ENCODE measurements around the gene KLHDC10. TPM values are rescaled to one million over a fixed set of nuclear protein-coding genes. Genes with fewer than 3 reads are reported as not detected.

The KLHDC10 gene
- total RNA-seq, 4 donors from 2014 or later: 19.1 to 23.6 (median 19.9) TPM

GRCh38 chr7:130087364-130087763 is 17.0 kb downstream of the KLHDC10 start:
- Histone ChIP-seq H3K27ac (replicated peaks in 1 of 4) (no peak overlapping the region), H3K4me1 (peaks cover 0 to 19% (median 6%) of the 10 kb centered on the region in 4 donors), H3K4me3 (no peak overlapping the region), H3K27me3 (no peaks in the 10 kb centered on the region), H3K9me3 (no peaks in the 10 kb centered on the region), H3K36me3 (no peaks in the 10 kb centered on the region)
- intact Hi-C loops (cut with DNase I): no loop called here
- no peak for DNase-seq (ENCODE audit: extremely low spot score)
- TF ChIP-seq EP300 (IDR thresholded peaks at IDR 0.05) (no peak), CTCF (IDR thresholded peaks at IDR 0.05) (no peak), POLR2A (IDR thresholded peaks at IDR 0.05; ENCODE audit: low read depth) (no peak), POLR2AphosphoS5 (IDR thresholded peaks at IDR 0.05) (no peak)
- WGBS: 68% methylated on average over 1 of the region's 1 CpG

- Histone ChIP-seq H3K36me3 (no peaks in the 10 kb centered on the region), H3K4me3 (no peak overlapping the region), H3K9me3 (no peaks in the 10 kb centered on the region), H3K4me1 (peaks cover 0 to 29% (median 11%) of the 10 kb centered on the region in 4 donors), H3K27ac (replicated peaks in 1 of 4) (no peak overlapping the region), H3K27me3 (no peaks in the 10 kb centered on the region)
- 70% methylated on average over 4 of the region's 4 CpGs for WGBS
- DNase-seq (ENCODE audit: extremely low spot score): no peak
- TF ChIP-seq POLR2A (IDR thresholded peaks at IDR 0.05; ENCODE audit: low read depth) (no peak), CTCF (IDR thresholded peaks at IDR 0.05) (no peak), POLR2AphosphoS5 (IDR thresholded peaks at IDR 0.05) (no peak), EP300 (IDR thresholded peaks at IDR 0.05) (no peak)
- intact Hi-C loops (cut with DNase I): no loop called here
These were observed 20.6 kb downstream of the KLHDC10 start for GRCh38 chr7:130090745-130091532.

GRCh38 chr7:130091999-130092398 is 21.7 kb downstream of the KLHDC10 start:
- WGBS: 100% methylated on average over 1 of the region's 1 CpG
- DNase-seq (ENCODE audit: extremely low spot score): no peak
- Histone ChIP-seq H3K4me3 (no peak overlapping the region), H3K4me1 (peaks cover 0 to 25% (median 9%) of the 10 kb centered on the region in 4 donors), H3K27me3 (no peaks in the 10 kb centered on the region), H3K9me3 (no peaks in the 10 kb centered on the region), H3K36me3 (no peaks in the 10 kb centered on the region), H3K27ac (replicated peaks in 1 of 4) (no peak overlapping the region)
- TF ChIP-seq EP300 (IDR thresholded peaks at IDR 0.05) (no peak), POLR2A (IDR thresholded peaks at IDR 0.05; ENCODE audit: low read depth) (no peak), POLR2AphosphoS5 (IDR thresholded peaks at IDR 0.05) (no peak), CTCF (IDR thresholded peaks at IDR 0.05) (no peak)
- intact Hi-C loops (cut with DNase I): no loop called here

- Histone ChIP-seq H3K9me3 (no peaks in the 10 kb centered on the region), H3K27me3 (no peaks in the 10 kb centered on the region), H3K36me3 (no peaks in the 10 kb centered on the region), H3K4me3 (no peak overlapping the region), H3K4me1 (peaks cover 0 to 22% (median 5%) of the 10 kb centered on the region in 4 donors), H3K27ac (replicated peaks in 1 of 4) (no peak overlapping the region)
- DNase-seq (ENCODE audit: extremely low spot score): no peak
- WGBS: 95% methylated on average over 2 of the region's 2 CpGs
- intact Hi-C loops (cut with DNase I): no loop called here
- TF ChIP-seq POLR2A (IDR thresholded peaks at IDR 0.05; ENCODE audit: low read depth) (no peak), POLR2AphosphoS5 (IDR thresholded peaks at IDR 0.05) (no peak), EP300 (IDR thresholded peaks at IDR 0.05) (no peak), CTCF (IDR thresholded peaks at IDR 0.05) (no peak)
These were observed 22.3 kb downstream of the KLHDC10 start for GRCh38 chr7:130092598-130092997.
